Chondrocyte (in vitro differentiated cells): ENCODE results near the gene ANAPC10. TPM values are rescaled to one million over a fixed set of nuclear protein-coding genes. Genes with fewer than 3 reads are reported as not detected.
"Not testable (repeated sequence)": the region's sequence is repeated elsewhere in the genome, so short reads cannot be mapped to it uniquely, and the experiment has no call there.

Experiments
- DNase-seq: peaks from one replicate; pipeline ENCODE4 v3.0.0; 2021; ENCODE audit warnings: mixed read lengths, low spot score
- H3K27ac Mint-ChIP-seq: one replicate; pipeline ENCODE4 v1.8.0; 2021; ENCODE audit warnings: mild to moderate bottlenecking, moderate library complexity, mixed read lengths; ENCODE audit not compliant: unreplicated experiment
- H3K27me3 Mint-ChIP-seq: 2 replicates; pipeline ENCODE4 v1.8.0; 2021; ENCODE audit warnings: low read depth, mixed read lengths
- H3K36me3 Mint-ChIP-seq: 2 replicates; pipeline ENCODE4 v1.8.0; 2021; ENCODE audit warnings: low read depth, mixed read lengths
- H3K4me1 Mint-ChIP-seq: 2 replicates; pipeline ENCODE4 v1.8.0; 2021; ENCODE audit warnings: low read depth, mild to moderate bottlenecking, mixed read lengths
- H3K4me3 Mint-ChIP-seq: one replicate; pipeline ENCODE4 v1.8.0; 2021; ENCODE audit warnings: mild to moderate bottlenecking, moderate library complexity, mixed read lengths; ENCODE audit not compliant: unreplicated experiment
- H3K9me3 Mint-ChIP-seq: 2 replicates; pipeline ENCODE4 v1.8.0; 2021; ENCODE audit warnings: low read depth, mixed read lengths
- long read RNA-seq: library from polyadenylated mRNA; stranded (forward); transcript quantifications from one replicate; pipeline ENCODE4 v2.0.0, GENCODE V29; 2021
- total RNA-seq: library from RNA; stranded (reverse); gene quantifications from 3 replicates; pipeline ENCODE4 v1.2.1, GENCODE V29; 2021
- TF ChIP-seq, protein P1 (sequence below): fragments of 200-600 bp; sonication (generic); IDR thresholded peaks from 2 replicates; pipeline ENCODE4 v1.5.0; 2021; ENCODE audit warnings: antibody characterized with exemption, mild to moderate bottlenecking, moderate library complexity

ANAPC10 gene, protein sequence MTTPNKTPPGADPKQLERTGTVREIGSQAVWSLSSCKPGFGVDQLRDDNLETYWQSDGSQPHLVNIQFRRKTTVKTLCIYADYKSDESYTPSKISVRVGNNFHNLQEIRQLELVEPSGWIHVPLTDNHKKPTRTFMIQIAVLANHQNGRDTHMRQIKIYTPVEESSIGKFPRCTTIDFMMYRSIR
- 17.7 to 21.4 TPM (median 18.3 TPM) in 3 replicates for total RNA-seq
- long read RNA-seq, transcript ANAPC10-201 (5 exons, 868 nt) = major isoform, 6 of 19 reads
- long read RNA-seq, transcript ANAPC10-209 (5 exons, 1,025 nt) = major isoform, 6 of 19 reads
- long read RNA-seq, partial matches to known transcripts = 1 of 19 reads
- long read RNA-seq, other reads (novel, unspliced or antisense) = 5 of 19 reads

DNA sequence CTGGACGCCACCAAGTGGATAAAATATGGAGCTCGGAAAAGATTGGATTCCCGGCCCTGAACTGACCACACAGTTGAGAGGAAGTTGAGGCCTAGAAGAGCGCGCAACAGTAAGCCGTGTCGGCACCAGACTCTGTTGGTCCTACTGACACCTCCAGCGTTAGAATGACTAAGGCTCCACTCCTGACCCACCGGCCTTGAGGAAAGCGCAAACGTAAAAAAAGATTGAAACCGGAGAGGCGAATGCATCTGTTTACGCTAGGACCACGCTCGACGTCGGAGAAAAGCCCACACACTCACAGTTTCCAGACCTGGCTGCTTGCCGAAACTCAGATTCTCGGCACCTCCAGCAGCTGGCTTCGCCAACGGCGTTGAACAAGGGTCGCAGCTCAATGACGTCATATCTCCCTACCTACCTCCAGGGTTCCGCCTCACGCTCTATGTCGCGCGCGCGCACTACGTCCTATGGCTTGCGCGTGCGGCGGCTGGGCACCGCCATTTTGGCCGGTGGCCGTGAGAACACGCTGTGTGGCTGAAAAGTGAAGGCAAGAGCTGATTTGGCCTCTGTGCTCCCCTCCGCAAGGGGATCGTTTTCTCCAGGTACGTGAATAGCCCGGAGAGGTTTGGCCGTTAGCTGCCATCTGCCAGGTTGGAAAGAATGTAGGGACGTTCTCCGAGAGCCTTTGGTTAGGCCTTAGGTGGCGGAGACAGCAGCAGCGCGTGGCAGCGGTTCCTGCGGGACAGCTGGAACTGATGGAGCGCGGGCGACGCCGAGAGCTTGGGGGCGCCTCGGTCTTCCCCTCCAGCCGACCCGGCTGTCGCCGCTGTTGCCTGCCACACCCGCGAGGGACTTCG, at the start of gene ANAPC10, which contains the start of gene ABCE1:
Gene ANAPC10, minus strand, starts transcription at position 376 of the 854 bp plus-strand sequence. CDS start 2,097 bp downstream, outside the sequence.
Gene ABCE1, plus strand, starts transcription at position 491 of the 854 bp plus-strand sequence. CDS start 6,102 bp downstream, outside the sequence.
- TF ChIP-seq, protein P1, sequence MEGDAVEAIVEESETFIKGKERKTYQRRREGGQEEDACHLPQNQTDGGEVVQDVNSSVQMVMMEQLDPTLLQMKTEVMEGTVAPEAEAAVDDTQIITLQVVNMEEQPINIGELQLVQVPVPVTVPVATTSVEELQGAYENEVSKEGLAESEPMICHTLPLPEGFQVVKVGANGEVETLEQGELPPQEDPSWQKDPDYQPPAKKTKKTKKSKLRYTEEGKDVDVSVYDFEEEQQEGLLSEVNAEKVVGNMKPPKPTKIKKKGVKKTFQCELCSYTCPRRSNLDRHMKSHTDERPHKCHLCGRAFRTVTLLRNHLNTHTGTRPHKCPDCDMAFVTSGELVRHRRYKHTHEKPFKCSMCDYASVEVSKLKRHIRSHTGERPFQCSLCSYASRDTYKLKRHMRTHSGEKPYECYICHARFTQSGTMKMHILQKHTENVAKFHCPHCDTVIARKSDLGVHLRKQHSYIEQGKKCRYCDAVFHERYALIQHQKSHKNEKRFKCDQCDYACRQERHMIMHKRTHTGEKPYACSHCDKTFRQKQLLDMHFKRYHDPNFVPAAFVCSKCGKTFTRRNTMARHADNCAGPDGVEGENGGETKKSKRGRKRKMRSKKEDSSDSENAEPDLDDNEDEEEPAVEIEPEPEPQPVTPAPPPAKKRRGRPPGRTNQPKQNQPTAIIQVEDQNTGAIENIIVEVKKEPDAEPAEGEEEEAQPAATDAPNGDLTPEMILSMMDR = peak; percentile 80
- peaks cover 23% of the 10 kb centered on the region for H3K36me3 Mint-ChIP-seq
- peak within 1 kb of the TSS; percentile 89 for H3K4me3 Mint-ChIP-seq
- peak; percentile 99 for DNase-seq
- H3K27ac Mint-ChIP-seq = peak within 1 kb of the TSS; percentile 99
- peaks cover 22% of the 10 kb centered on the region for H3K9me3 Mint-ChIP-seq
- no peaks in the 10 kb centered on the region for H3K27me3 Mint-ChIP-seq
- H3K4me1 Mint-ChIP-seq = peaks cover 39% of the 10 kb centered on the region

GRCh38 chr4:145136219-145136618, 38.2 kb upstream of the ANAPC10 start:
- peaks cover 24% of the 10 kb centered on the region for H3K36me3 Mint-ChIP-seq
- H3K27ac Mint-ChIP-seq, H3K27me3 Mint-ChIP-seq, H3K4me3 Mint-ChIP-seq, DNase-seq, H3K9me3 Mint-ChIP-seq: not testable (repeated sequence)
- H3K4me1 Mint-ChIP-seq = peaks cover 15% of the 10 kb centered on the region

DNA sequence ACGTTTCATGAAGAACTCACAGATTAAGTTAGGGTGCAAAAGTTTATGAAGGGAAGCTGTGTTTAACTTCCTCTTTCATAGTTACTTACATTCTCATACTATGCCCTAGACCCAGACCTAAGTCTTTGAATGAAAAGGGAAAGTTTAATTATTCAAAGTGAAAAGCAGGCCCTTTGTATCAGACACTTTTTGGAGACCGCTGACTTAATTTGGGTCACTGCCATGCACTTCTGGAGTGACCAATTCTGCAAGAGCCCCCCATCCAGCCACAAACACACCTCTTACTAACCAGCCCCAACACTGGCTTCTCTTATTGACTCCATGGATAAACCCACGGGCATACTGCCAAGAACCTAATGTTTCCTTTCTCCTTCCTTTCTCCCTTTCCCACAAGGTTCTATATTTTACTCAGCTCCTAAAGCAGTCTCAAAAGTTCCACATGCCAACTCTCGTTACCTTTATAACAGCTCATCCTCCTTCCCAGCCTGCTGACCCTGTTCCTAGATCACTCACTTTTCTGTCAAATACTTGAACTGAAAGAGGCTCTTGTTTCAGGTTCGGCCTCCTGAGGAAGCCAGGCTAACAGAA, 34.6 kb upstream of the ANAPC10 start:
- H3K27ac Mint-ChIP-seq = peak overlapping the region; percentile 80
- H3K4me3 Mint-ChIP-seq = no peak overlapping the region
- no peaks in the 10 kb centered on the region for H3K9me3 Mint-ChIP-seq
- H3K4me1 Mint-ChIP-seq = peaks cover 25% of the 10 kb centered on the region
- TF ChIP-seq, protein P1 = no peak
- H3K36me3 Mint-ChIP-seq = peaks cover 14% of the 10 kb centered on the region
- DNase-seq = no peak
- no peaks in the 10 kb centered on the region for H3K27me3 Mint-ChIP-seq

GRCh38 chr4:145131848-145132247, 33.9 kb upstream of the ANAPC10 start:
- Mint-ChIP-seq H3K4me1 (peaks cover 25% of the 10 kb centered on the region), H3K36me3 (peaks cover 11% of the 10 kb centered on the region), H3K9me3 (no peaks in the 10 kb centered on the region), H3K27me3 (no peaks in the 10 kb centered on the region), H3K4me3 (no peak overlapping the region), H3K27ac (peak overlapping the region; percentile 67)
- TF ChIP-seq, protein P1 = no peak
- DNase-seq = no peak

GRCh38 chr4:145130788-145131399, 32.9 kb upstream of the ANAPC10 start:
- peak overlapping the region; percentile 67 for H3K27ac Mint-ChIP-seq

More at GRCh38 chr4:145130788-145131399, 32.9 kb upstream of the ANAPC10 start:
- TF ChIP-seq, protein P1 = no peak
- no peak for DNase-seq
- Mint-ChIP-seq H3K27me3 (no peaks in the 10 kb centered on the region), H3K36me3 (peaks cover 15% of the 10 kb centered on the region), H3K9me3 (no peaks in the 10 kb centered on the region), H3K4me1 (peaks cover 25% of the 10 kb centered on the region), H3K4me3 (no peak overlapping the region)
